Body of pancreas (tissue), 4 donors: ENCODE measurements around the gene MARK4. TPM values are rescaled to one million over a fixed set of nuclear protein-coding genes. Genes with fewer than 3 reads are reported as not detected.

ENCODE experiments used
- ATAC-seq: fragments of 150-250 bp; one replicate; pipeline ENCODE4 v1.9.1; 2016
- DNase-seq, 4 donors: peaks; one replicate each; pipeline ENCODE4 v3.0.0-alpha.2; 2019
- H3K27ac ChIP-seq, 4 donors: fragments of 200-600 bp; sonication (generic); 1 replicate in 3 of 4; 2 replicates in 1 of 4; pipeline versions ENCODE4 v1.5.1 to v1.6.1; 2016 to 2019; ENCODE audit warnings: mild to moderate bottlenecking in 1 of 4, mixed read lengths in 1 of 4, moderate library complexity in 1 of 4
- H3K27me3 ChIP-seq, 2 donors: fragments of 200-600 bp; sonication (generic); one replicate each; pipeline ENCODE4 v1.6.0; 2016; ENCODE audit warnings: mild to moderate bottlenecking in 1 of 2
- H3K36me3 ChIP-seq, 2 donors: fragments of 200-600 bp; sonication (generic); replicated peaks in 1 of 2; 2 replicates each; pipeline ENCODE4 v1.5.1; 2016; ENCODE audit warnings: low read depth in 2 of 2; ENCODE audit not compliant: insufficient read depth in 1 of 2
- H3K4me1 ChIP-seq: fragments of 200-600 bp; sonication (generic); one replicate; pipeline ENCODE4 v1.6.0; 2016
- H3K4me3 ChIP-seq, 2 donors: fragments of 200-600 bp; sonication (generic); 1 replicate in 1 of 2; 2 replicates in 1 of 2; pipeline ENCODE4 v1.5.1; 2016 to 2019
- H3K9me3 ChIP-seq, 3 donors: fragments of 200-600 bp; sonication (generic); 1 replicate in 2 of 3; 2 replicates in 1 of 3; pipeline ENCODE4 v1.5.1; 2016
- POLR2A ChIP-seq, 3 donors: fragments of 450-650 bp; IDR thresholded peaks; one replicate each; pipeline ENCODE4 v1.6.1; 2016; ENCODE audit warnings: antibody characterized with exemption in 3 of 3, mild to moderate bottlenecking in 2 of 3
- WGBS, 2 donors: methylation state at CpG; one replicate each; pipeline ENCODE4 v1.1.5; 2017; 5-methylcytosine and 5-hydroxymethylcytosine counted together
- intact Hi-C: fragments of 100-400 bp; cut with DNase I; formaldehyde crosslinking; loops from one replicate; pipeline ENCODE4 v1.15.1; 2023
- total RNA-seq, 2 donors: library from RNA; depleted of rRNA; stranded (reverse); fragments of >200 nt; gene quantifications; one replicate each; pipeline ENCODE4 v1.1.0, GENCODE V29; 2016
- TF ChIP-seq, protein P1 (sequence below), 7 experiments: fragments of 450-650 bp in 4 of 7; fragments of 200-600 bp in 3 of 7; sonication (generic) in 3 of 7; IDR thresholded peaks; one replicate each; pipeline ENCODE4 v1.5.1; 2016 to 2019; ENCODE audit warnings: antibody characterized with exemption in 7 of 7

The MARK4 gene
- total RNA-seq, 2 donors from 2014 or later = 9.2 to 12.5 TPM

GRCh38 chr19:45352471-45352870, 101.4 kb downstream of the MARK4 start:
- H3K4me1 ChIP-seq = no peaks in the 10 kb centered on the region
- TF ChIP-seq POLR2A (IDR thresholded peaks at IDR 0.05) = no peak
- TF ChIP-seq, protein P1, sequence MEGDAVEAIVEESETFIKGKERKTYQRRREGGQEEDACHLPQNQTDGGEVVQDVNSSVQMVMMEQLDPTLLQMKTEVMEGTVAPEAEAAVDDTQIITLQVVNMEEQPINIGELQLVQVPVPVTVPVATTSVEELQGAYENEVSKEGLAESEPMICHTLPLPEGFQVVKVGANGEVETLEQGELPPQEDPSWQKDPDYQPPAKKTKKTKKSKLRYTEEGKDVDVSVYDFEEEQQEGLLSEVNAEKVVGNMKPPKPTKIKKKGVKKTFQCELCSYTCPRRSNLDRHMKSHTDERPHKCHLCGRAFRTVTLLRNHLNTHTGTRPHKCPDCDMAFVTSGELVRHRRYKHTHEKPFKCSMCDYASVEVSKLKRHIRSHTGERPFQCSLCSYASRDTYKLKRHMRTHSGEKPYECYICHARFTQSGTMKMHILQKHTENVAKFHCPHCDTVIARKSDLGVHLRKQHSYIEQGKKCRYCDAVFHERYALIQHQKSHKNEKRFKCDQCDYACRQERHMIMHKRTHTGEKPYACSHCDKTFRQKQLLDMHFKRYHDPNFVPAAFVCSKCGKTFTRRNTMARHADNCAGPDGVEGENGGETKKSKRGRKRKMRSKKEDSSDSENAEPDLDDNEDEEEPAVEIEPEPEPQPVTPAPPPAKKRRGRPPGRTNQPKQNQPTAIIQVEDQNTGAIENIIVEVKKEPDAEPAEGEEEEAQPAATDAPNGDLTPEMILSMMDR (IDR thresholded peaks at IDR 0.05) = no peak
- WGBS, 2 donors = 87% methylated on average over 12 to 20 of the region's 20 CpGs
- H3K27ac ChIP-seq = no peak overlapping the region
- H3K27me3 ChIP-seq = no peaks in the 10 kb centered on the region
- intact Hi-C loops = no loop called here
- DNase-seq = no peak
- no peaks in the 10 kb centered on the region for H3K9me3 ChIP-seq
- H3K4me3 ChIP-seq = no peak overlapping the region
- ATAC-seq = no peak
- H3K36me3 ChIP-seq = peaks cover 0 to 2% of the 10 kb centered on the region in 2 donors

DNA sequence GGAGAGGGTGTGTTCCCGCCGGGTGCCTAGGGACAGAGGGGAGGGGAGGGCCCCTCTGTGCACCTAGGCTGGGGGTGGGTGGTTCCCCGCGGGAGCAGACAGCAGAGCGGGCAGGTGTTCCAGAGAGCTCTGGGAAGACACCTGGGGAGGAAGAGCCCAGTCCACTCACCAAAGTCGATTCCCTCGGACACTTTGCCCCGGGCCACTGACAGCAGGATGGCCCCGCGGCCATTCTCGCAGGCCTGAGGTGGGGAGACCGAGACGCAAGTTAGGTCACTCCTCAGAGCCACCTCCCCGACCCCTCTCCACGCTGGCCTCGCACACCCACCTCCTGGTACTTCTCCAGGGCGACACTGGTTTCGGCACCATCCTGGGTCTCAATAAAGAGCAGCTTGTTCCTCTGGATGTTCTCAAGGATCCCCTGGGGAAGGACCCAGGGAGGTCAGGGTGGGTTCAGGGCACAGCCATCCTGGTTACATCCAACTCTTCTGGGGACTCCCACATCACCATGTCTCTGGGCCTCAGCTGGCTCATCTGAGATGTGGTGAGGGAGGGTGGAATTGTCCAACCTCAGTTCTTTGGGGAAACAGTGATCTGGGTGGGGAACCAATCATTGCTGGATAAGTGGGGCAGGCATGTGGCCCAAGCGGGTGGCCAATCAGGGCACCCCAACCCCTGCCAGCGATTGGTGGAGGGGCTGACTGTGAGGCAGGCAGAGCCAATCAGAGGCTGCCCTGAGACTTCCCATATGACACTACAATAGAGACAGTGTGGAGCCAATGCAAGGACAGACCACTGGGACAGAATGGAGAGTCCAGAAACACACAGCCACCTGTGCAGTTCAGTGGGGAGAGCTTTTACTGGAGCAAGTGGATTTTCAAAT, 102.1 kb downstream of the MARK4 start:
- Histone ChIP-seq H3K27ac (no peak overlapping the region), H3K4me3 (no peak overlapping the region), H3K4me1 (no peaks in the 10 kb centered on the region), H3K9me3 (no peaks in the 10 kb centered on the region), H3K36me3 (peaks cover 0 to 2% of the 10 kb centered on the region in 2 donors), H3K27me3 (no peaks in the 10 kb centered on the region)
- 91 to 92% methylated on average over 5 to 15 of the region's 20 CpGs for WGBS, 2 donors
- TF ChIP-seq POLR2A (IDR thresholded peaks at IDR 0.05) = no peak
- TF ChIP-seq, protein P1 (IDR thresholded peaks at IDR 0.05) = no peak
- no peak for DNase-seq
- ATAC-seq = no peak
- intact Hi-C loops = no loop called here

DNA sequence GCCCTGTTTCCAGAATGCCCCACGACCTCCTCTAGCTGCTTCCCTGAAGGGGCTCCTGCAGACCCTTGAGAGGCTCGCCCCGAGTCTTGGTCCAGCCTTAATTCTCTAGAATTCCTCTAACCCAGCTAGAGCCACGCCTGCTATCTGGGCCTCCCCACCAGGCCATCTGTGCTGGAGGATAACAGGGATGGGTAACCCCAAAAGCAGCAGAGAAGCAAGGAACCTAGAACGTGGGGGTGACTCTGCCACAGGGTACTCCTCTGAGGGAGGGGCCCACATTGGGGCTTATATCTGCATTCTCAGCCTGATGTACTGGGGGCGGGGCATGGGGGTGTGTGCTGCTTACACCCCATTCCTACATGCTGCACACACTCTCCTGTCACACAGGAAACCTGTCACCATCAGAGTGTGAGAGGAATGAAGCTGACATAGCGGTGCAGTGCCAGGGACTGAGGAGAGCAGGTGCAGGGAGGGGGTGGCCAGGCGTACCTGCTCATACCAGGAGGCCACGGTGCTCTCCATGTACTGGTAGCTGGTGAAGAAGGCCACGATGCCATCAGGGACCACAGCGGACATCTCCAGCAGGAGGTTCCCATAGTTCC, 103.3 kb downstream of the MARK4 start:
- no peak for DNase-seq
- intact Hi-C loops = no loop called here
- Histone ChIP-seq H3K36me3 (peaks cover 0 to 2% of the 10 kb centered on the region in 2 donors), H3K27ac (no peak overlapping the region), H3K9me3 (no peaks in the 10 kb centered on the region), H3K4me1 (no peaks in the 10 kb centered on the region), H3K27me3 (no peaks in the 10 kb centered on the region), H3K4me3 (no peak overlapping the region)
- 84 to 90% methylated on average over 5 to 11 of the region's 11 CpGs for WGBS, 2 donors
- TF ChIP-seq, protein P1 (IDR thresholded peaks at IDR 0.05) = no peak
- TF ChIP-seq POLR2A (IDR thresholded peaks at IDR 0.05) = no peak
- ATAC-seq = no peak

Other genes starting within 250 kb of the MARK4 start
- gene RELB, start 249.8 kb upstream of the MARK4 start, total RNA-seq = 10 to 100 TPM in 1 of 2 donors, 1 to 10 TPM in 1; 8.9 to 11.9 TPM
- 10 to 100 TPM; 40.2 to 64.9 TPM for gene CLASRP, start 212.2 kb upstream of the MARK4 start, total RNA-seq
- under 1 TPM in 1 of 2 donors, not detected in 1; 0.26 TPM for gene ZNF296, start 174.8 kb upstream of the MARK4 start, total RNA-seq
- 10 to 100 TPM; 15.8 to 19.5 TPM for gene GEMIN7, start 172.0 kb upstream of the MARK4 start, total RNA-seq
- 10 to 100 TPM; 16.6 to 49.8 TPM for gene PPP1R37, start 158.1 kb upstream of the MARK4 start, total RNA-seq
- not detected for gene NKPD1, start 90.3 kb upstream of the MARK4 start, total RNA-seq
- gene TRAPPC6A, start 73.0 kb upstream of the MARK4 start, total RNA-seq = 1 to 10 TPM in 1 of 2 donors, not detected in 1; 8.3 TPM
- gene BLOC1S3, start 72.5 kb upstream of the MARK4 start, total RNA-seq = 10 to 100 TPM in 1 of 2 donors, 1 to 10 TPM in 1; 4.9 to 12.5 TPM
- 1 to 10 TPM; 4.2 to 6.9 TPM for gene EXOC3L2, start 5.9 kb upstream of the MARK4 start, total RNA-seq
- not detected for gene CKM, start 71.6 kb downstream of the MARK4 start, total RNA-seq
- gene KLC3, start 89.5 kb downstream of the MARK4 start, total RNA-seq = 10 to 100 TPM in 1 of 2 donors, 1 to 10 TPM in 1; 1.3 to 11.7 TPM
- 10 to 100 TPM in 1 of 2 donors, 1 to 10 TPM in 1; 7.8 to 29.3 TPM for gene ERCC2, start 119.3 kb downstream of the MARK4 start, total RNA-seq
- gene PPP1R13L, start 153.8 kb downstream of the MARK4 start, total RNA-seq = 10 to 100 TPM; 26.4 to 32.9 TPM
- 1 to 10 TPM; 1.8 to 2.0 TPM for gene POLR1G, start 155.4 kb downstream of the MARK4 start, total RNA-seq
- 10 to 100 TPM; 91.3 to 97.9 TPM for gene ERCC1, start 172.6 kb downstream of the MARK4 start, total RNA-seq
- gene FOSB, start 216.7 kb downstream of the MARK4 start, total RNA-seq = 10 to 100 TPM in 1 of 2 donors, 1 to 10 TPM in 1; 4.2 to 84.7 TPM
- gene RTN2, start 245.8 kb downstream of the MARK4 start, total RNA-seq = 1 to 10 TPM; 2.9 to 5.6 TPM
- not detected for gene PPM1N, start 247.2 kb downstream of the MARK4 start, total RNA-seq